ENCODE measurements around the gene ZC3H12A.

The ZC3H12A gene

GRCh38 chr1:37487619-37487984 is 13.2 kb downstream of the ZC3H12A start:
- no peak for TF ChIP-seq EGR1 (IDR thresholded peaks at IDR 0.05)
- TF ChIP-seq REST (IDR thresholded peaks at IDR 0.05; ENCODE audit: low read depth), result no peak
- no peak for TF ChIP-seq CREB1 (IDR thresholded peaks at IDR 0.05; ENCODE audit: low read depth)
- TF ChIP-seq RAD21 (IDR thresholded peaks at IDR 0.05; ENCODE audit: low read depth), result no peak
- no peak for TF ChIP-seq TAF1 (IDR thresholded peaks at IDR 0.05; ENCODE audit: low read depth)
- TF ChIP-seq NFIC (IDR thresholded peaks at IDR 0.05), result no peak
- TF ChIP-seq YY1 (IDR thresholded peaks at IDR 0.05; ENCODE audit: low read depth), result no peak
- TF ChIP-seq FOXM1 (IDR thresholded peaks at IDR 0.05; ENCODE audit: borderline replicate concordance, low read depth), result no peak
- no peak for TF ChIP-seq TEAD4 (IDR thresholded peaks at IDR 0.05)
- TF ChIP-seq ZBTB7A (IDR thresholded peaks at IDR 0.05; ENCODE audit: low read depth), result no peak
- no peak for TF ChIP-seq TCF12 (IDR thresholded peaks at IDR 0.05; ENCODE audit: low read depth)
- no peak for TF ChIP-seq CEBPB (IDR thresholded peaks at IDR 0.05)
- no peak for TF ChIP-seq USF1 (IDR thresholded peaks at IDR 0.05)
- no peak for TF ChIP-seq EP300 (IDR thresholded peaks at IDR 0.05; ENCODE audit: borderline replicate concordance)
- no peak for TF ChIP-seq MAX (IDR thresholded peaks at IDR 0.05)

- TF ChIP-seq RAD21 (IDR thresholded peaks at IDR 0.05; ENCODE audit: low read depth) (no peak), CEBPB (IDR thresholded peaks at IDR 0.05) (no peak), EP300 (IDR thresholded peaks at IDR 0.05; ENCODE audit: borderline replicate concordance) (no peak), TCF12 (IDR thresholded peaks at IDR 0.05; ENCODE audit: low read depth) (no peak)
Measured at GRCh38 chr1:37493336-37494098, 19.1 kb downstream of the ZC3H12A start.

GRCh38 chr1:37495875-37496274 is 21.5 kb downstream of the ZC3H12A start:
- no peak for TF ChIP-seq TEAD4 (IDR thresholded peaks at IDR 0.05)
- no peak for TF ChIP-seq USF1 (IDR thresholded peaks at IDR 0.05)
- no peak for TF ChIP-seq MAX (IDR thresholded peaks at IDR 0.05)
- no peak for TF ChIP-seq RAD21 (IDR thresholded peaks at IDR 0.05; ENCODE audit: low read depth)

- no peak for TF ChIP-seq ZBTB7A (IDR thresholded peaks at IDR 0.05; ENCODE audit: low read depth)
- TF ChIP-seq YY1 (IDR thresholded peaks at IDR 0.05; ENCODE audit: low read depth), result no peak
- no peak for TF ChIP-seq USF1 (IDR thresholded peaks at IDR 0.05)
- TF ChIP-seq EP300 (IDR thresholded peaks at IDR 0.05; ENCODE audit: borderline replicate concordance), result no peak
- TF ChIP-seq REST (IDR thresholded peaks at IDR 0.05; ENCODE audit: low read depth), result no peak
Measured at GRCh38 chr1:37497832-37498231, 23.5 kb downstream of the ZC3H12A start.

GRCh38 chr1:37498872-37499617 is 24.7 kb downstream of the ZC3H12A start:
- TF ChIP-seq EP300 (IDR thresholded peaks at IDR 0.05; ENCODE audit: borderline replicate concordance) (no peak), TCF12 (IDR thresholded peaks at IDR 0.05; ENCODE audit: low read depth) (no peak), TEAD4 (IDR thresholded peaks at IDR 0.05) (no peak), RAD21 (IDR thresholded peaks at IDR 0.05; ENCODE audit: low read depth) (no peak), TAF1 (IDR thresholded peaks at IDR 0.05; ENCODE audit: low read depth) (no peak), MAX (IDR thresholded peaks at IDR 0.05) (no peak), REST (IDR thresholded peaks at IDR 0.05; ENCODE audit: low read depth) (no peak), NFIC (IDR thresholded peaks at IDR 0.05) (no peak; the same call in 1 of the 2 replicates), EGR1 (IDR thresholded peaks at IDR 0.05) (no peak)

All from Ishikawa (cell line).